Measurements from ENCODE around the gene PLA2G12B. TPM values are rescaled to one million over a fixed set of nuclear protein-coding genes. Genes with fewer than 3 reads are reported as not detected.
"Not testable (repeated sequence)": the region's sequence is repeated elsewhere in the genome, so short reads cannot be mapped to it uniquely, and the experiment has no call there.

Gene PLA2G12B, protein sequence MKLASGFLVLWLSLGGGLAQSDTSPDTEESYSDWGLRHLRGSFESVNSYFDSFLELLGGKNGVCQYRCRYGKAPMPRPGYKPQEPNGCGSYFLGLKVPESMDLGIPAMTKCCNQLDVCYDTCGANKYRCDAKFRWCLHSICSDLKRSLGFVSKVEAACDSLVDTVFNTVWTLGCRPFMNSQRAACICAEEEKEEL
- total RNA-seq: under 1 TPM in 3 of 8 experiments, not detected in 5; 0.24 to 0.49 (median 0.33) TPM

GRCh38 chr10:72954596-72955554 is at the start of gene PLA2G12B:
Gene PLA2G12B (minus strand): TSS chr10:72954806. CDS start chr10:72954685, 121 bp downstream.
- Histone ChIP-seq H3K4me1 (replicated peaks in 1 of 2) (peaks cover 0 to 5% of the 10 kb centered on the region in 2 donors), H3K27ac (no peak within 1 kb of the TSS), H3K4me3 (no peak within 1 kb of the TSS)
- ATAC-seq (replicated peaks in 6 of 8): peak in 1 of 8 experiments; percentile 48
- in situ Hi-C loops (cut with MboI; ENCODE audit: low pct_unique_long_range_greater_than_20kb in 2 of 9, low sequenced_read_pairs in 9 of 9, unreplicated experiment in 9 of 9): no loop called here
- WGBS, 10 experiments: 40 to 100% (median 87%) methylated on average over 2 to 7 of the region's 12 CpGs; no CpG with 5 or more reads in 3 of the 10 experiments

DNA sequence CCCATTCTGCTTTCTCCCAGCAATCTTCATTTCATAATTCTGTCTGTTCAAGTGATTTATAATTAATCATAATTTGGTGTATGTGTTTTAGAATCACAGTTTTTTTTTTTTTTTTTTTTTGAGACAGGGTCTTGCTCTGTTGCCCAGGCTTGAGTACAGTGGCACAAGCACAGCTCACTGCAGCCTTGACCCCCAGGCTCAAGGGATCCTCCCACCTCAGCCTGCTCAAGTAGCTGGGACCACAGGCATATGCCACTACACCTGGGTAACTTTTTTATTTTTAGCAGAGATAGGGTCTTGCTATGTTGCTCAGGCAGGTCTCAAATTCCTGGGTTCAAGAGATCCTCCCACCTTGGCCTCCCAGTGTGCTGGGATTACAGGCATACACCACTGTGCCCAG is 49.2 kb upstream of the PLA2G12B start:
- Histone ChIP-seq H3K4me1 (replicated peaks in 1 of 2) (no peaks in the 10 kb centered on the region), H3K27ac (no peak overlapping the region), H3K4me3 (no peak overlapping the region)
- in situ Hi-C loops (cut with MboI; ENCODE audit: low pct_unique_long_range_greater_than_20kb in 2 of 9, low sequenced_read_pairs in 9 of 9, unreplicated experiment in 9 of 9): no loop called here
- ATAC-seq (replicated peaks in 6 of 8): no peak

- in situ Hi-C loops (cut with MboI; ENCODE audit: low pct_unique_long_range_greater_than_20kb in 2 of 9, low sequenced_read_pairs in 9 of 9, unreplicated experiment in 9 of 9): no loop called here
- Histone ChIP-seq H3K4me1 (replicated peaks in 1 of 2) (no peaks in the 10 kb centered on the region), H3K4me3 (no peak overlapping the region), H3K27ac (no peak overlapping the region)
- WGBS, 10 experiments: 80 to 100% (median 96%) methylated on average over 1 to 3 of the region's 3 CpGs; no CpG with 5 or more reads in 2 of the 10 experiments
- no peak for ATAC-seq (replicated peaks in 6 of 8)
Measured at GRCh38 chr10:73000973-73001372, 46.4 kb upstream of the PLA2G12B start.

GRCh38 chr10:72997099-72997498 is 42.5 kb upstream of the PLA2G12B start:
- in situ Hi-C loops (cut with MboI; ENCODE audit: low pct_unique_long_range_greater_than_20kb in 2 of 9, low sequenced_read_pairs in 9 of 9, unreplicated experiment in 9 of 9): no loop called here
- Histone ChIP-seq H3K27ac (no peak overlapping the region), H3K4me1 (replicated peaks in 1 of 2) (no peaks in the 10 kb centered on the region), H3K4me3 (no peak overlapping the region)
- ATAC-seq (replicated peaks in 6 of 8): no peak
- 75 to 100% (median 94%) methylated on average over 1 to 2 of the region's 2 CpGs for WGBS, 10 experiments

DNA sequence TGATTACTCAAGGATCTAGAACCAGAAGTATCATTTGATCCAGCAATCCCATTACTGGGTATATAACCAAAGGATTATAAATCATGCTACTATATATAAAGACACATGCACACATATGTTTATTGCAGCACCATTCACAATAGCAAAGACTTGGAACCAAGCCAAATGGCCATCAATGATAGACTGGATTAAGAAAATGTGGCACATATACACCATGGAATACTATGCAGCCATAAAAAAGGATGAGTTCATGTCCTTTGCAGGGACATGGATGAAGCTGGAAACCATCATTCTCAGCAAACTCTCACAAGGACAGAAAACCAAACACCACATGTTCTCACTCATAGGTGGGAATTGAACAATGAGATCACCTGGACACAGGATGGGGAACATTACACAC is 40.9 kb upstream of the PLA2G12B start:
- H3K4me3 ChIP-seq; H3K4me1 ChIP-seq (replicated peaks in 1 of 2); H3K27ac ChIP-seq; in situ Hi-C loops (cut with MboI; ENCODE audit: low pct_unique_long_range_greater_than_20kb in 2 of 9, low sequenced_read_pairs in 9 of 9, unreplicated experiment in 9 of 9); ATAC-seq (replicated peaks in 6 of 8): not testable (repeated sequence)

- peak in 1 of 8 experiments; percentile 89 for ATAC-seq (replicated peaks in 6 of 8)
- H3K4me1 ChIP-seq (replicated peaks in 1 of 2); in situ Hi-C loops (cut with MboI; ENCODE audit: low pct_unique_long_range_greater_than_20kb in 2 of 9, low sequenced_read_pairs in 9 of 9, unreplicated experiment in 9 of 9); H3K27ac ChIP-seq; H3K4me3 ChIP-seq: not testable (repeated sequence)
- 0 to 86% (median 80%) methylated on average over 1 to 4 of the region's 7 CpGs; no CpG with 5 or more reads in 6 of the 10 experiments for WGBS, 10 experiments
Measured at GRCh38 chr10:72989771-72990170, 35.2 kb upstream of the PLA2G12B start.

DNA sequence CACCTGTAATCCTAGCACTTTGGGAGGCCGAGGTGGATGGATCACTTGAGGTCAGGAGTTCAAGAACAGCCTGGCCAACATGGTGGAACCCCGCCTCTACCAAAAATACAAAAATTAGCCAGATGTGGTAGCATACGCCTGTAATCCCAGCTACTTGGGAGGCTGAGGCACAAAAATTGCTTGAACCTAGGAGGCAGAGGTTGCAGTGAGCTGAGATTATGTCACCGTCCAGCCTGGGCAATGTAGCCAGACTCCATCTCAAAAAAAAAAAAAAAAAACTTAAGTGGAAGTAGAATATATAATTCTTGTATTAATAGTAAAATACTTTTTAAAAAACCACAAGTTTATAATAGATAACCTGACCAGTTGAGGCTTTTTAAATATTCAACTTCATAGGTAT is 30.0 kb upstream of the PLA2G12B start:
- in situ Hi-C loops (cut with MboI; ENCODE audit: low pct_unique_long_range_greater_than_20kb in 2 of 9, low sequenced_read_pairs in 9 of 9, unreplicated experiment in 9 of 9); ATAC-seq (replicated peaks in 6 of 8); H3K4me3 ChIP-seq; H3K27ac ChIP-seq; H3K4me1 ChIP-seq (replicated peaks in 1 of 2): not testable (repeated sequence)
- 80 to 100% (median 93%) methylated on average over 1 to 4 of the region's 4 CpGs; no CpG with 5 or more reads in 1 of the 10 experiments for WGBS, 10 experiments

GRCh38 chr10:72981882-72982529 is 27.4 kb upstream of the PLA2G12B start:
- in situ Hi-C loops (cut with MboI; ENCODE audit: low pct_unique_long_range_greater_than_20kb in 2 of 9, low sequenced_read_pairs in 9 of 9, unreplicated experiment in 9 of 9): no loop called here
- Histone ChIP-seq H3K4me3 (no peak overlapping the region), H3K27ac (no peak overlapping the region), H3K4me1 (replicated peaks in 1 of 2) (no peaks in the 10 kb centered on the region)
- ATAC-seq (replicated peaks in 6 of 8): peak in 2 of 8 experiments; percentile 20 to 24
- WGBS, 10 experiments: 80 to 100% (median 91%) methylated on average over 1 to 2 of the region's 2 CpGs; no CpG with 5 or more reads in 4 of the 10 experiments

DNA sequence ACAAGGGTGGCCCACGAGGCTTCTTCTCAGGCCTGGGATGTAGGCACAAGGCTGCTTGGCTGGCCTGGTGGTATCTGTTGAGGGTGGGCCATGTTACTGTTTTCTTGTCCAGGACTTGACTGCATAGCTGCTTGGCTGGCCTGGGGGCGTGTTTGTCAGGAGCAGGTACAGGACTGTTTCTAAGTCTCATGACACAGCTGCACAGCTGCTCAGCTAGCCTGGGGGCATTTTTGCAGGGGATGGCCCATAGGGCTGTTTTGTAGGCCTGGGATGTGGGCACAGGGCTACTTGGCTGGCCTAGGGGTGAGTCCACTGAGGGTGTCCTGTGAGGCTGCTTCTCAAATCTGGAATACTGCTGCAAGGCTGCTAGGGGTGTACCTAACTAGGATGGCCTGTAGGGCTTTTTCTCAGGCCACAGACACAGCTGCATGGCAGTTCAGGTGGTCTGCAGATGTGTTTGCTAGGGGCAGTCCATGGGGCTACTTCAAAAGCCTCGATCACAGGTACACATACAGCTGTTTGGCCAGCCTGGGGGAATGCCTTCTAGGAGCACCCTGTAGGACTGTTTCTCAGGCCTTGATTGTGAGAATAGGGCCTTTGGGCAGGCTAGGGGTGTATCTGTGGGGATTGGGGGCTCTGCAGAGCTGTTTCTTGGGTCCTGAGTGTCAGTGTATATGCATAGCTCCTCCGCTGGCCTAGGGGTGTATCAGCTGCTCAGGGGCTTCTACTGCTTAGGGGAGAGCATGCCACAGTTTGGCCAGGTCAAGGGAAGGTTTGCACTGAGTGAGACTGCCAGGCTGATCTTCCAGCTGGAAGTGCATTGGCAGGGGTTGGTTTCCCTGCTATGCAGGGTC is 26.6 kb upstream of the PLA2G12B start:
- WGBS, 10 experiments: 80 to 100% (median 86%) methylated on average over 1 of the region's 4 CpGs; no CpG with 5 or more reads in 5 of the 10 experiments
- H3K4me3 ChIP-seq: no peak overlapping the region
- in situ Hi-C loops (cut with MboI; ENCODE audit: low pct_unique_long_range_greater_than_20kb in 2 of 9, low sequenced_read_pairs in 9 of 9, unreplicated experiment in 9 of 9): no loop called here
- no peak for ATAC-seq (replicated peaks in 6 of 8)
- no peaks in the 10 kb centered on the region for H3K4me1 ChIP-seq (replicated peaks in 1 of 2)
- no peak overlapping the region for H3K27ac ChIP-seq

DNA sequence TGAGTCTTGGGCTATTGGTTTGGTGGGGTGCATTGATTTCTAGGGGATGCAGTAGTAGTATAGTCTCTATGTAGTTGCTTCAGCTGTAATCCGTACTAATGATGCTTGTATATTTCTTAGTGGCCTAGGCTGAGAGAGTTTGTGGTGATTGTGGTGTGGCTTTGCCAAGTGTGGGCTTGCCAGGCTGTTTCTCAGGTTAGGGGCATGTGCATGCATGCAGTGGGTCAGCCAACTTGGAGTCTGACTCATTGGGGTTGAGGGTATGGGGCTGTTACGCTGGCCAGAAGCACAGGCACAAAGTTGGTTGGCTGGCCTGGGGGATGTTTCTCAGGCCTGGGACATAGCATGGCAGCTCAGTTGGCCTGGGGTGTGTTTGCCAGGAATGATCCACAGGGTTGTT is 25.7 kb upstream of the PLA2G12B start:
- Histone ChIP-seq H3K4me3 (no peak overlapping the region), H3K27ac (no peak overlapping the region), H3K4me1 (replicated peaks in 1 of 2) (no peaks in the 10 kb centered on the region)
- 40 to 100% (median 90%) methylated on average over 1 to 2 of the region's 2 CpGs; no CpG with 5 or more reads in 4 of the 10 experiments for WGBS, 10 experiments
- in situ Hi-C loops (cut with MboI; ENCODE audit: low pct_unique_long_range_greater_than_20kb in 2 of 9, low sequenced_read_pairs in 9 of 9, unreplicated experiment in 9 of 9): no loop called here
- no peak for ATAC-seq (replicated peaks in 6 of 8)

GRCh38 chr10:72979709-72980108 is 25.1 kb upstream of the PLA2G12B start:
- Histone ChIP-seq H3K27ac (no peak overlapping the region), H3K4me3 (no peak overlapping the region), H3K4me1 (replicated peaks in 1 of 2) (no peaks in the 10 kb centered on the region)
- ATAC-seq (replicated peaks in 6 of 8): no peak
- in situ Hi-C loops (cut with MboI; ENCODE audit: low pct_unique_long_range_greater_than_20kb in 2 of 9, low sequenced_read_pairs in 9 of 9, unreplicated experiment in 9 of 9): no loop called here

DNA sequence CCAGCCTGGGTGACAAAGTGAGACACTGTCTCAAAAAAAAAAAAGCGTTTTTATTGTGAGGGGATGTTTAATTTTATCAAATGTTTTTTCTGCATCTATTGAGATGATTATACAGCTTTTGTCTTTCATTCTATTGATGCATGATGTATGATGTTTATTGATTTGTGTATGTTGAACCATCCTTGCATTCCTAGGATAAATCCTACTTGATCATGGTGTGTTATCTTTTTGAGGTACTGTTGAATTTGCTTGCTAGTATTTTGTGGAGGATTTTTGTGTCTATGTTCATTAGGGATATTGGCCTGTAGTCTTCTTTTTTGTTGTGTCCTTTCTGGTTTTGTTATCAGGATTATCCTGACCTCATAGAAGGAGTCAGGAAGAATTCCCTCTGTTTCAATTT is 22.3 kb upstream of the PLA2G12B start:
- in situ Hi-C loops (cut with MboI; ENCODE audit: low pct_unique_long_range_greater_than_20kb in 2 of 9, low sequenced_read_pairs in 9 of 9, unreplicated experiment in 9 of 9): no loop called here
- no peak for ATAC-seq (replicated peaks in 6 of 8)
- no peaks in the 10 kb centered on the region for H3K4me1 ChIP-seq (replicated peaks in 1 of 2)
- no peak overlapping the region for H3K4me3 ChIP-seq
- no peak overlapping the region for H3K27ac ChIP-seq
- 0 to 100% (median 100%) methylated on average over 1 of the region's 1 CpG; no CpG with 5 or more reads in 3 of the 10 experiments for WGBS, 10 experiments
